Natural killer cell (primary cell): ENCODE results near the gene SMIM43. TPM values are rescaled to one million over a fixed set of nuclear protein-coding genes. Genes with fewer than 3 reads are reported as not detected.

ENCODE experiments used
- ATAC-seq, 3 donors: fragments of 150-1000 bp in 2 of 3; fragments of 200-7000 bp in 1 of 3; cut with Tn5 transposase; 1 replicate in 1 of 3; 2 replicates in 2 of 3; pipeline ENCODE4 v1.10.0; 2021; ENCODE audit warnings: mild to moderate bottlenecking in 2 of 3, moderate library complexity in 2 of 3
- DNase-seq, 2 donors: peaks; one replicate each; pipeline versions ENCODE4 v3.0.0 to v3.0.0-alpha.2; 2013 to 2021; ENCODE audit warnings: mixed read lengths in 1 of 2
- H3K27ac ChIP-seq: one replicate; pipeline ENCODE4 v1.5.1; 2013; ENCODE audit warnings: mild to moderate bottlenecking, low read length
- H3K27me3 ChIP-seq: one replicate; pipeline ENCODE4 v1.6.1; 2013; ENCODE audit warnings: low read length; ENCODE audit not compliant: control insufficient read depth, insufficient read depth
- H3K36me3 ChIP-seq: one replicate; pipeline ENCODE4 v1.6.1; 2013; ENCODE audit warnings: low read length; ENCODE audit not compliant: control insufficient read depth, insufficient read depth
- H3K4me1 ChIP-seq: one replicate; pipeline ENCODE4 v1.6.1; 2013; ENCODE audit warnings: low read length; ENCODE audit not compliant: control insufficient read depth, insufficient read depth
- H3K4me3 ChIP-seq: one replicate; pipeline ENCODE4 v1.5.1; 2013; ENCODE audit warnings: low read length
- H3K9me3 ChIP-seq: one replicate; pipeline ENCODE4 v1.6.1; 2013; ENCODE audit warnings: low read length; ENCODE audit not compliant: control insufficient read depth, insufficient read depth
- H3K27ac Mint-ChIP-seq, 2 donors: one replicate each; pipeline ENCODE4 v1.8.0; 2022; ENCODE audit warnings: mild to moderate bottlenecking in 2 of 2, mixed read lengths in 2 of 2, moderate library complexity in 1 of 2
- H3K27me3 Mint-ChIP-seq, 2 donors: one replicate each; pipeline ENCODE4 v1.8.0; 2022; ENCODE audit warnings: low read depth in 2 of 2, mixed read lengths in 2 of 2
- H3K36me3 Mint-ChIP-seq: one replicate; pipeline ENCODE4 v1.8.0; 2022; ENCODE audit warnings: mixed read lengths
- H3K4me1 Mint-ChIP-seq, 2 donors: one replicate each; pipeline ENCODE4 v1.8.0; 2022; ENCODE audit warnings: mixed read lengths in 2 of 2
- H3K4me3 Mint-ChIP-seq: one replicate; pipeline ENCODE4 v1.8.0; 2022; ENCODE audit warnings: mild to moderate bottlenecking, moderate library complexity, mixed read lengths
- H3K9me3 Mint-ChIP-seq, 2 donors: one replicate each; pipeline ENCODE4 v1.8.0; 2022; ENCODE audit warnings: mixed read lengths in 2 of 2
- CTCF ChIP-seq: fragments of 200-600 bp; IDR thresholded peaks from one replicate; pipeline ENCODE4 v1.8.0; 2022; ENCODE audit warnings: antibody characterized with exemption
- WGBS: methylation state at CpG from one replicate; pipeline ENCODE4 v1.1.7; 2013; ENCODE audit warnings: missing lambda C conversion rate; ENCODE audit not compliant: insufficient coverage; 5-methylcytosine and 5-hydroxymethylcytosine counted together
- intact Hi-C: fragments of 100-400 bp; cut with micrococcal nuclease; formaldehyde crosslinking; loops from one replicate; pipeline ENCODE4 v1.14.2; 2022
- total RNA-seq, 4 donors: library from RNA; stranded (reverse); fragments of 120-200 nt in 1 of 4; gene quantifications; one replicate each; pipeline versions ENCODE4 v1.2.3 to v1.2.4, GENCODE V29; 2013 to 2022

SMIM43 gene
- total RNA-seq, 3 donors from 2014 or later (not counting 1 experiment from before 2014, with no cell fraction given) = not detected

GRCh38 chr4:121799867-121800501, 35.0 kb upstream of the SMIM43 start:
- Histone ChIP-seq H3K36me3 (peaks cover 24% of the 10 kb centered on the region), H3K27ac (peak overlapping the region; percentile 85), H3K4me1 (peaks cover 8% of the 10 kb centered on the region), H3K27me3 (no peaks in the 10 kb centered on the region), H3K9me3 (no peaks in the 10 kb centered on the region), H3K4me3 (no peak overlapping the region)
- Mint-ChIP-seq H3K27ac (peak overlapping the region; percentile 95 to 98), H3K27me3 (peaks cover 3 to 7% of the 10 kb centered on the region in 2 donors), H3K36me3 (peaks cover 2% of the 10 kb centered on the region), H3K4me3 (peak overlapping the region; percentile 93), H3K9me3 (no peaks in the 10 kb centered on the region), H3K4me1 (peaks cover 24 to 26% of the 10 kb centered on the region in 2 donors)
- intact Hi-C loops = loop anchor here (2.0 to 5.0 kb wide), 2 partner anchors 69 to 103 kb away; partner anchors contain the start of gene ANXA5
- 93% methylated on average over 2 of the region's 3 CpGs for WGBS
- no peak for TF ChIP-seq CTCF
- ATAC-seq = no peak
- DNase-seq = peak in 1 of 2 donors; percentile 20

GRCh38 chr4:121799208-121799823, 34.4 kb upstream of the SMIM43 start:
- Histone ChIP-seq H3K36me3 (peaks cover 18% of the 10 kb centered on the region), H3K27me3 (no peaks in the 10 kb centered on the region), H3K27ac (no peak overlapping the region), H3K4me1 (peaks cover 8% of the 10 kb centered on the region), H3K9me3 (no peaks in the 10 kb centered on the region), H3K4me3 (no peak overlapping the region)
- Mint-ChIP-seq H3K36me3 (no peaks in the 10 kb centered on the region), H3K4me3 (peak overlapping the region; percentile 93), H3K9me3 (no peaks in the 10 kb centered on the region), H3K27ac (peak overlapping the region; percentile 95 to 98), H3K27me3 (peaks cover 6 to 13% of the 10 kb centered on the region in 2 donors), H3K4me1 (peaks cover 24 to 26% of the 10 kb centered on the region in 2 donors)
- DNase-seq = no peak
- no peak for ATAC-seq
- intact Hi-C loops = no loop called here
- no peak for TF ChIP-seq CTCF
- 50% methylated on average over 2 of the region's 2 CpGs for WGBS

DNA sequence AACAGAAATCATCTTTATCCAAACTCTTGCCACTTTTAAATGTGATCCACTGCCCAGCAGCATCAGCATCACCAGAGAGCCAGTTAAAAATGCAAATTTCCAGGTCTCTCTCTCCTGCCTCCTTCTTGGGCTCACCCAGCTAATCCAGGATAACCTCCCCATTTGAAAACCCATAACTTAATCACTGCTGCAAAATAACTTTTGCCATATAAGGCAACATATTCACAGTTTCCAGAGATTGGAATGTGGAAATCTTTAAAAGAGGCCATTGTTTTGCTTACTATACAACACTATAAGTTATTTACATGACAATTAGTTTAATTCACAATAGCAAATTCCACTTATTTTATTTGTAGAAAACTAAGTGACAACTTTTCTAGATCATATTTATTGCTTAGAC, 31.3 kb upstream of the SMIM43 start:
- Histone ChIP-seq H3K27ac (no peak overlapping the region), H3K9me3 (no peaks in the 10 kb centered on the region), H3K27me3 (no peaks in the 10 kb centered on the region), H3K36me3 (no peaks in the 10 kb centered on the region), H3K4me3 (no peak overlapping the region), H3K4me1 (peaks cover 3% of the 10 kb centered on the region)
- H3K36me3 Mint-ChIP-seq = no peaks in the 10 kb centered on the region
- H3K4me3 Mint-ChIP-seq = no peak overlapping the region
- TF ChIP-seq CTCF = no peak
- no peak overlapping the region for H3K27ac Mint-ChIP-seq
- H3K9me3 Mint-ChIP-seq = no peaks in the 10 kb centered on the region
- DNase-seq (no peak), ATAC-seq (no peak)
- intact Hi-C loops = no loop called here
- peaks cover 15 to 22% of the 10 kb centered on the region in 2 donors for H3K27me3 Mint-ChIP-seq
- peaks cover 9 to 10% of the 10 kb centered on the region in 2 donors for H3K4me1 Mint-ChIP-seq
